OCI-LY3 (cell line): Measurements from ENCODE around the gene MTTP.

Source experiments
- CTCF ChIP-seq: fragments of 200-600, 300-600 bp; sonication (generic); IDR thresholded peaks from 2 replicates; pipeline ENCODE4 v1.5.1; 2014; ENCODE audit warnings: antibody characterized with exemption, low read length, low read depth
- EZH2phosphoT487 ChIP-seq: fragments of 200-600 bp; shearing (Covaris generic); IDR thresholded peaks from 2 replicates; pipeline ENCODE4 v1.6.1; 2018; ENCODE audit warnings: antibody characterized with exemption, mixed run types, low read depth

- no peak for TF ChIP-seq CTCF
- no peak for TF ChIP-seq EZH2phosphoT487
Observed at GRCh38 chr4:99652596-99653436, 78.2 kb downstream of the MTTP start.
